Measurements from ENCODE around the gene KRTAP4-8.
"Not testable (repeated sequence)": the region's sequence is repeated elsewhere in the genome, so short reads cannot be mapped to it uniquely, and the experiment has no call there.

The KRTAP4-8 gene

DNA sequence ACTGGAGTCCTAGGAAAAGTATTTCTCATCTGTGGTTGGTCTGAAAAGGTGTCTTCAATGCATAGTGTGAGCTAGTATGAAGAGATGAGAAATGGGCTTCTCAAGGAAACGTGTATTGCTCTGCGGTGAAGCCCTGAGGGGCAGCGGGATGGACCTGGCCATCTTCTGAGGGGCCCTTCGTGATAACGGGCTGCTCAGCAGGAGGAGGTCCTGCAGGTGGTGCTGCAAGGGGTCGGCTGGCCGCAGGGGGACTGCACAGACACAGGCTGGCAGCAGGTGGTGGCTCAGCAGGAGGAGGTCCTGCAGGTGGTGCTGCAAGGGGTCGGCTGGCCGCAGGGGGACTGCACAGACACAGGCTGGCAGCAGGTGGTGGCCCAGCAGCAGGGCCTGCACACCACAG is 43.4 kb downstream of the KRTAP4-8 start:
- H3K4me3 ChIP-seq (ENCODE audit: low read length); H3K9me3 ChIP-seq (ENCODE audit: control insufficient read depth, insufficient read depth, low read length); H3K27ac ChIP-seq (ENCODE audit: low read depth, low read length); H3K27me3 ChIP-seq (ENCODE audit: control insufficient read depth, low read length); H4K20me1 ChIP-seq (ENCODE audit: control insufficient read depth, insufficient read depth, low read depth, low read length); H3K79me2 ChIP-seq (ENCODE audit: control insufficient read depth, low read length); H3F3A ChIP-seq (ENCODE audit: control insufficient read depth, insufficient read depth); H3K9me2 ChIP-seq (replicated peaks; ENCODE audit: control insufficient read depth, low read length); H3K4me1 ChIP-seq (ENCODE audit: control insufficient read depth, low read length); H3K36me3 ChIP-seq (ENCODE audit: control insufficient read depth, low read length); H3K4me2 ChIP-seq (ENCODE audit: low read length): not testable (repeated sequence)

DNA sequence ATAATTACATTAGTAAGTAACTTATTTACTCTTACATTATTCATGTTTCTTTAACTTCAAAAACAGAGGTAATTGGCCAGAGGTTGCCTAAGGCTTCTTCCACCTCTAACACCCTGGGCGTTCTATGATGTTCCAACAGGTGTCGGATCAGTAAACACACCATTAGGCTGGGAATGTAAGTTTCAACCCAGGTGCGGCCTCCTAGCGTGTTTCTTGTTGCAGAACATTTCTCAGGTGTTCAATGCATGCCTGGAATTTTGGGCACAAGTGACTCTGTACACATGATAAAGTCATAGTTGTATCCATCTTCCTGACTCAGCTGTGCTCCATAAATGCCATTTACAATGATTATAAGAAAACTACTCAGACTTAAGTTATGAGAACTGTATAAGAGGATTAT is 43.9 kb downstream of the KRTAP4-8 start:
- no peaks in the 10 kb centered on the region for H4K20me1 ChIP-seq (ENCODE audit: control insufficient read depth, insufficient read depth, low read depth, low read length)
- H3K4me2 ChIP-seq (ENCODE audit: low read length): no peak overlapping the region
- no peak overlapping the region for H3K27ac ChIP-seq (ENCODE audit: low read depth, low read length)
- H3K4me3 ChIP-seq (ENCODE audit: low read length): no peak overlapping the region
- no peaks in the 10 kb centered on the region for H3K9me3 ChIP-seq (ENCODE audit: control insufficient read depth, insufficient read depth, low read length)
- TF ChIP-seq CTCF (IDR thresholded peaks at IDR 0.05; ENCODE audit: low read depth, low read length, poor library complexity, severe bottlenecking) (no peak), EZH2phosphoT487 (IDR thresholded peaks at IDR 0.05; ENCODE audit: borderline replicate concordance, low read length) (no peak)
- H3K4me1 ChIP-seq (ENCODE audit: control insufficient read depth, low read length): peaks cover 3% of the 10 kb centered on the region
- 0 out of 2 replicates have a peak, but pooled peaks cover 2% of the 10 kb centered on the region for H3K27me3 ChIP-seq (ENCODE audit: control insufficient read depth, low read length)
- no peaks in the 10 kb centered on the region for H3K9me2 ChIP-seq (replicated peaks; ENCODE audit: control insufficient read depth, low read length)
- H3K79me2 ChIP-seq (ENCODE audit: control insufficient read depth, low read length): no peaks in the 10 kb centered on the region
- H3F3A ChIP-seq (ENCODE audit: control insufficient read depth, insufficient read depth): no peaks in the 10 kb centered on the region
- no peaks in the 10 kb centered on the region for H3K36me3 ChIP-seq (ENCODE audit: control insufficient read depth, low read length)

DNA sequence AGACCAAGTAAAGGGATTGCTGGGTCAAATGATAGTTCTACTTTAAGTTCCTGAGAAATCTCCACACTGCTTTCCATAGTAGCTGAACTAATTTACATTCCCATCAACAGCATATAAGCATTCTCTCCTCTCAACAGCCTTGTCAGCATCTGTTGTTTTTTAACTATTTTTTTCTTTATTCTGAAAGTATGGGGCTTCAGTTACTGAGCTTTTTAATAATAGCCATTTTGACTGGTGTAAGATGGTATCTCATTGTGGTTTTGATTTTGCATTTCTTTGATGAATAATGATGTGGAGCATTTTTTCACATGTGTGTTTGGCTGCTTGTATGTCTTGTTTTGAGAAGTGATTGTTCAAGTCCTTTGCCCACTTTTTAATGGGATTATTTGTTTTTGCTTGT is 45.4 kb downstream of the KRTAP4-8 start:
- H3K36me3 ChIP-seq (ENCODE audit: control insufficient read depth, low read length): no peaks in the 10 kb centered on the region
- H4K20me1 ChIP-seq (ENCODE audit: control insufficient read depth, insufficient read depth, low read depth, low read length): no peaks in the 10 kb centered on the region
- H3K79me2 ChIP-seq (ENCODE audit: control insufficient read depth, low read length): no peaks in the 10 kb centered on the region
- H3K9me2 ChIP-seq (replicated peaks; ENCODE audit: control insufficient read depth, low read length): no peaks in the 10 kb centered on the region
- TF ChIP-seq CTCF (IDR thresholded peaks at IDR 0.05; ENCODE audit: low read depth, low read length, poor library complexity, severe bottlenecking): no peak
- TF ChIP-seq EZH2phosphoT487 (IDR thresholded peaks at IDR 0.05; ENCODE audit: borderline replicate concordance, low read length): no peak
- H3K4me1 ChIP-seq (ENCODE audit: control insufficient read depth, low read length): peaks cover 9% of the 10 kb centered on the region
- H3F3A ChIP-seq (ENCODE audit: control insufficient read depth, insufficient read depth): no peaks in the 10 kb centered on the region
- H3K27ac ChIP-seq (ENCODE audit: low read depth, low read length): no peak overlapping the region
- no peak overlapping the region for H3K4me2 ChIP-seq (ENCODE audit: low read length)
- H3K9me3 ChIP-seq (ENCODE audit: control insufficient read depth, insufficient read depth, low read length): no peaks in the 10 kb centered on the region
- H3K27me3 ChIP-seq (ENCODE audit: control insufficient read depth, low read length): 0 out of 2 replicates have a peak, but pooled peaks cover 6% of the 10 kb centered on the region
- no peak overlapping the region for H3K4me3 ChIP-seq (ENCODE audit: low read length)

DNA sequence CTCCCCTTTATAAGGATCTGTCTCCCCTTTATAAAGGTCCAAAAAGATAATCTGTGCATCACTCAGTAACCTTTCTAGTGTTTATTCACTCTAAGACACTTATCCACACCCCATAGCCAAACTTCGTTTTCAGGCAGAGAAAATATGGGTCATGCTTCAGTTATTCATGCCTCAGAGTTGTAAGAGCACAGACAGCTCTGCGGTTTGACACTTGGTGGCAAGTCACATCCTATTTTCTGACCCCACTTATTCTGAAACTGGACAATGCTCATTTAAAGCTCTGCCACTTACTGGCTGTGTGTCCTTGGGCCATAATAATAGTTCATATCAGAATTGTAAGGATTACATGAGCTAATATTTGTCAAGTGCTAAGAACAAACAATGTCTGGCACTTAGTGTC is 48.8 kb downstream of the KRTAP4-8 start:
- no peaks in the 10 kb centered on the region for H3F3A ChIP-seq (ENCODE audit: control insufficient read depth, insufficient read depth)
- no peaks in the 10 kb centered on the region for H3K79me2 ChIP-seq (ENCODE audit: control insufficient read depth, low read length)
- H3K4me1 ChIP-seq (ENCODE audit: control insufficient read depth, low read length): peaks cover 17% of the 10 kb centered on the region
- H3K4me2 ChIP-seq (ENCODE audit: low read length): peak overlapping the region; percentile 26; the same call in 1 of the 2 replicates
- no peak for TF ChIP-seq CTCF (IDR thresholded peaks at IDR 0.05; ENCODE audit: low read depth, low read length, poor library complexity, severe bottlenecking)
- no peak for TF ChIP-seq EZH2phosphoT487 (IDR thresholded peaks at IDR 0.05; ENCODE audit: borderline replicate concordance, low read length)
- no peaks in the 10 kb centered on the region for H4K20me1 ChIP-seq (ENCODE audit: control insufficient read depth, insufficient read depth, low read depth, low read length)
- no peaks in the 10 kb centered on the region for H3K9me2 ChIP-seq (replicated peaks; ENCODE audit: control insufficient read depth, low read length)
- no peak overlapping the region for H3K27ac ChIP-seq (ENCODE audit: low read depth, low read length)
- H3K9me3 ChIP-seq (ENCODE audit: control insufficient read depth, insufficient read depth, low read length): no peaks in the 10 kb centered on the region
- no peaks in the 10 kb centered on the region for H3K36me3 ChIP-seq (ENCODE audit: control insufficient read depth, low read length)
- no peak overlapping the region for H3K4me3 ChIP-seq (ENCODE audit: low read length)
- H3K27me3 ChIP-seq (ENCODE audit: control insufficient read depth, low read length): 0 out of 2 replicates have a peak, but pooled peaks cover 4% of the 10 kb centered on the region
